ENCODE results near the gene WDR91. TPM values are rescaled to one million over a fixed set of nuclear protein-coding genes. Genes with fewer than 3 reads are reported as not detected.

Gene WDR91
- total RNA-seq, 1 donor from 2014 or later, result 30.0 TPM

DNA sequence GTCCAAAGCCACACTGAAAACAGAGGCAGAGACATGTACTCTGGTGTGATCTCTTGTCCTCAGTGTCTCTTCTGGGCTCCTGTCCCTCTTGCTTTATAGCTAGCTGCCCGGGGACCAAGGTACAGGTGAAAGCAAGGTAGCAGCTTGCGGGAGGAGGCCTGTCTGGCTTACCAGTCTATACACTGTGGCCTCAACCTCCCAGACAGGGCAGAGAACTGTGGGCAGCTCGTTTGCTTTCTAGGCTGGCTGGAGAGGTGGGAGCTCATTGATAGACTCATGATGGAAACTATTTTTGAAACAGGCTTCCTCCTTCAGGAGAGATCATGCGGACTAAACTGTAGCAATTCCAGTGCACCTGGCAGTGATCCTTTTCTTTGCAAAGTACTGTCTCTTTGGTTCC, 45.5 kb downstream of the WDR91 start:
- H3K27me3 ChIP-seq, result no peaks in the 10 kb centered on the region
- H3K27ac ChIP-seq, result peak overlapping the region; percentile 68
- peaks cover 55% of the 10 kb centered on the region for H3K4me1 ChIP-seq
- intact Hi-C loops (cut with DNase I), result loop anchor here (10.0 kb wide), 2 partner anchors 181 to 211 kb away; partner anchors contain the start of gene AGBL3
- DNase-seq (no peak), ATAC-seq (no peak)
- TF ChIP-seq, protein P1, sequence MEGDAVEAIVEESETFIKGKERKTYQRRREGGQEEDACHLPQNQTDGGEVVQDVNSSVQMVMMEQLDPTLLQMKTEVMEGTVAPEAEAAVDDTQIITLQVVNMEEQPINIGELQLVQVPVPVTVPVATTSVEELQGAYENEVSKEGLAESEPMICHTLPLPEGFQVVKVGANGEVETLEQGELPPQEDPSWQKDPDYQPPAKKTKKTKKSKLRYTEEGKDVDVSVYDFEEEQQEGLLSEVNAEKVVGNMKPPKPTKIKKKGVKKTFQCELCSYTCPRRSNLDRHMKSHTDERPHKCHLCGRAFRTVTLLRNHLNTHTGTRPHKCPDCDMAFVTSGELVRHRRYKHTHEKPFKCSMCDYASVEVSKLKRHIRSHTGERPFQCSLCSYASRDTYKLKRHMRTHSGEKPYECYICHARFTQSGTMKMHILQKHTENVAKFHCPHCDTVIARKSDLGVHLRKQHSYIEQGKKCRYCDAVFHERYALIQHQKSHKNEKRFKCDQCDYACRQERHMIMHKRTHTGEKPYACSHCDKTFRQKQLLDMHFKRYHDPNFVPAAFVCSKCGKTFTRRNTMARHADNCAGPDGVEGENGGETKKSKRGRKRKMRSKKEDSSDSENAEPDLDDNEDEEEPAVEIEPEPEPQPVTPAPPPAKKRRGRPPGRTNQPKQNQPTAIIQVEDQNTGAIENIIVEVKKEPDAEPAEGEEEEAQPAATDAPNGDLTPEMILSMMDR (IDR thresholded peaks at IDR 0.05), result no peak
- no peaks in the 10 kb centered on the region for H3K9me3 ChIP-seq
- no peak overlapping the region for H3K4me3 ChIP-seq
- H3K36me3 ChIP-seq, result peaks cover 36% of the 10 kb centered on the region

DNA sequence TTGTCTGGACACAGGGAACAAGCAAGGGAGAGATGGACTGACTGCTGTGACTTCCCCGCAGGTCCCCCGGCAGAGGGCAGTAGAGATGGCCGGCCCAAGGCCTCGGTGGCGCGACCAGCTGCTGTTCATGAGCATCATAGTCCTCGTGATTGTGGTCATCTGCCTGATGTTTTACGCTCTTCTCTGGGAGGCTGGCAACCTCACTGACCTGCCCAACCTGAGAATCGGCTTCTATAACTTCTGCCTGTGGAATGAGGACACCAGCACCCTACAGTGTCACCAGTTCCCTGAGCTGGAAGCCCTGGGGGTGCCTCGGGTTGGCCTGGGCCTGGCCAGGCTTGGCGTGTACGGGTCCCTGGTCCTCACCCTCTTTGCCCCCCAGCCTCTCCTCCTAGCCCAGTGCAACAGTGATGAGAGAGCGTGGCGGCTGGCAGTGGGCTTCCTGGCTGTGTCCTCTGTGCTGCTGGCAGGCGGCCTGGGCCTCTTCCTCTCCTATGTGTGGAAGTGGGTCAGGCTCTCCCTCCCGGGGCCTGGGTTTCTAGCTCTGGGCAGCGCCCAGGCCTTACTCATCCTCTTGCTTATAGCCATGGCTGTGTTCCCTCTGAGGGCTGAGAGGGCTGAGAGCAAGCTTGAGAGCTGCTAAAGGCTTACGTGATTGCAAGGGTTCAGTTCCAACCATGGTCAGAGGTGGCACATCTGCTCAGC, 46.8 kb downstream of the WDR91 start:
- no peaks in the 10 kb centered on the region for H3K27me3 ChIP-seq
- no peak for DNase-seq
- H3K9me3 ChIP-seq, result no peaks in the 10 kb centered on the region
- TF ChIP-seq, protein P1 (IDR thresholded peaks at IDR 0.05), result no peak
- H3K36me3 ChIP-seq, result peaks cover 36% of the 10 kb centered on the region
- ATAC-seq, result no peak
- peak overlapping the region; percentile 30 for H3K27ac ChIP-seq
- intact Hi-C loops (cut with DNase I), result loop anchor here (10.0 kb wide), 2 partner anchors 180 to 210 kb away; partner anchors contain the start of gene AGBL3
- no peak overlapping the region for H3K4me3 ChIP-seq
- H3K4me1 ChIP-seq, result peaks cover 65% of the 10 kb centered on the region

DNA sequence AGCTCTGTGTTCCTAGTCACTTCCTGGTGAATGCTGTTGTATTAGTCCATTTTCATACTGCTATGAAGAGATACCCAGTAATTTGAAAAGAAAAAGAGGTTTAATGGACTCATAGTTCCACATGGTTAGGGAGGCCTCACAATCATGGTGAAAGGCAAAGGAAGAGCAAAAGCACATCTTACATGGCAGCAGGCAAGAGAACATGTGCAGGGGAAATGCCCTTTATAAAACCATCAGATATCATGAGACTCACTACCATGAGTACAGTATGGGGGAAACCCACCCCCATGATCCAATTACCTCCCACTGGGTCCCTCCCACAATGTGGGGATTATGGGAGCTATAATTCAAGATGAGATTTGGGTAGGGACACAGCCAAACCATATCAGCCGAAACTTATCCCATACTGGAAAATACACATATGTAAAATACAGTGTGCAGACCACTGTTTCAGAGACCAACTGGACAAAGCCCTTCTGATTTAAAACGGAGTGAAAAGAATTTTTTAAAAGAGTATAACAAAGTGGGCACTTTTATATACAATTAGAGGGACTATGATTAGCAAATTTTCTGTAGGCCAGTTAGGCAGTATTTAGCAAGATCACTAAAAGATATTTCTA, 48.8 kb downstream of the WDR91 start:
- Histone ChIP-seq H3K36me3 (peaks cover 30% of the 10 kb centered on the region), H3K4me1 (peaks cover 53% of the 10 kb centered on the region), H3K9me3 (no peaks in the 10 kb centered on the region), H3K27me3 (no peaks in the 10 kb centered on the region), H3K27ac (no peak overlapping the region), H3K4me3 (no peak overlapping the region)
- intact Hi-C loops (cut with DNase I), result loop anchor here (10.0 kb wide), 2 partner anchors 178 to 208 kb away; partner anchors contain the start of gene AGBL3
- no peak for DNase-seq
- TF ChIP-seq, protein P1 (IDR thresholded peaks at IDR 0.05), result no peak
- ATAC-seq, result no peak

- H3K9me3 ChIP-seq, result no peaks in the 10 kb centered on the region
- ATAC-seq (peak; percentile 5), DNase-seq (no peak)
- peak overlapping the region; percentile 27 for H3K27ac ChIP-seq
- H3K27me3 ChIP-seq, result no peaks in the 10 kb centered on the region
- H3K36me3 ChIP-seq, result peaks cover 21% of the 10 kb centered on the region
- intact Hi-C loops (cut with DNase I), result loop anchor here (10.0 kb wide), 2 partner anchors 177 to 207 kb away; partner anchors contain the start of gene AGBL3
- peaks cover 46% of the 10 kb centered on the region for H3K4me1 ChIP-seq
- TF ChIP-seq, protein P1 (IDR thresholded peaks at IDR 0.05), result no peak
- H3K4me3 ChIP-seq, result no peak overlapping the region
Observed at GRCh38 chr7:135161669-135162068, 49.7 kb downstream of the WDR91 start.

DNA sequence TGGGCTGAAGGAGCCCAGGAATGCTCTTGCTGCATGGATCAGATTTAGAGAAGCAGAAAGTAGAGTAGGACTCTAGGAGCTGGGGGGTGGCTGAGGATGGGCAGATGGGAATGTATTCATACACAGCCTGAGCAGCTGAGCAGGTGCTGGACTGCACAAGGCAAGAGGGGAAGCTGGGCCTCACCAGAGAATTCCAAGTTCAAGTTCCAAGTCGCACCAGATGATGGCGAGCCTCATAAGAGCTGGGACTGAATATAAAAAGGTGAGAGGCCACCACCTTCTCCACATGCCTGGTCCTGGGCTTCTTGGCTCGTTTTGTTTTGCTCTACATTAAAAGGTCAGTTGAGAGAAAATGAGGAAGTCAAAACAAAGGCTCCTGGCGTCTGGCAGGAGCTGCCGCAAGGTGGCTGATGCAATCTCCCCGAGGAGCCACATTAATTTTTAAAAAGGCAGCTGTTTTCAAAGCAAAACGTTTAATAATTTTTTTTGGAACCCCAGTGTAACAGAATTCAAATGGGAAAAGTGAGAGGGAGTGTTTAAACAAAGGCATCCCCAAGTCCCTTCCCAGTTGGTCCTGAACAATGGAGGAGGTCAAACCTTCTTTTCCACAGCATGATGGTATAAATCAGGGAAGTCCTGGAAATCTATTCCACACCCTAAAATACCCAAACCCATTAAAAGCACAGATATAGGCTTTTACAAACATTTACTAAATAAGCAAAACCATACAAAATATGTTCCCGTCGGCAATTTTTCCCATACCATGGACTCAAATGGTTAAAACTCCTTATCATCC, 50.3 kb downstream of the WDR91 start:
- intact Hi-C loops (cut with DNase I), result loop anchor here (10.0 kb wide), 2 partner anchors 176 to 206 kb away; partner anchors contain the start of gene AGBL3

More for the DNA sequence above, 50.3 kb downstream of the WDR91 start:
- H3K4me3 ChIP-seq, result no peak overlapping the region
- H3K27me3 ChIP-seq, result no peaks in the 10 kb centered on the region
- H3K27ac ChIP-seq, result peak overlapping the region; percentile 27
- peaks cover 3% of the 10 kb centered on the region for H3K9me3 ChIP-seq
- peaks cover 44% of the 10 kb centered on the region for H3K4me1 ChIP-seq
- ATAC-seq, result peak; percentile 33
- TF ChIP-seq, protein P1 (IDR thresholded peaks at IDR 0.05), result no peak
- peaks cover 15% of the 10 kb centered on the region for H3K36me3 ChIP-seq
- no peak for DNase-seq

Data from upper lobe of right lung (tissue), 1 donor.